Body of pancreas (tissue), 4 donors: ENCODE data around the gene ATP5PD. TPM values are rescaled to one million over a fixed set of nuclear protein-coding genes. Genes with fewer than 3 reads are reported as not detected.
"Not testable (repeated sequence)": the region's sequence is repeated elsewhere in the genome, so short reads cannot be mapped to it uniquely, and the experiment has no call there.

ENCODE experiments used
- ATAC-seq: fragments of 150-250 bp; one replicate; pipeline ENCODE4 v1.9.1; 2016
- DNase-seq, 4 donors: peaks; one replicate each; pipeline ENCODE4 v3.0.0-alpha.2; 2019
- H3K27ac ChIP-seq, 4 donors: fragments of 200-600 bp; sonication (generic); 1 replicate in 3 of 4; 2 replicates in 1 of 4; pipeline versions ENCODE4 v1.5.1 to v1.6.1; 2016 to 2019; ENCODE audit warnings: mild to moderate bottlenecking in 1 of 4, mixed read lengths in 1 of 4, moderate library complexity in 1 of 4
- H3K27me3 ChIP-seq, 2 donors: fragments of 200-600 bp; sonication (generic); one replicate each; pipeline ENCODE4 v1.6.0; 2016; ENCODE audit warnings: mild to moderate bottlenecking in 1 of 2
- H3K36me3 ChIP-seq, 2 donors: fragments of 200-600 bp; sonication (generic); replicated peaks in 1 of 2; 2 replicates each; pipeline ENCODE4 v1.5.1; 2016; ENCODE audit warnings: low read depth in 2 of 2; ENCODE audit not compliant: insufficient read depth in 1 of 2
- H3K4me1 ChIP-seq: fragments of 200-600 bp; sonication (generic); one replicate; pipeline ENCODE4 v1.6.0; 2016
- H3K4me3 ChIP-seq, 2 donors: fragments of 200-600 bp; sonication (generic); 1 replicate in 1 of 2; 2 replicates in 1 of 2; pipeline ENCODE4 v1.5.1; 2016 to 2019
- H3K9me3 ChIP-seq, 3 donors: fragments of 200-600 bp; sonication (generic); 1 replicate in 2 of 3; 2 replicates in 1 of 3; pipeline ENCODE4 v1.5.1; 2016
- CTCF ChIP-seq, 7 experiments: fragments of 450-650 bp in 4 of 7; fragments of 200-600 bp in 3 of 7; sonication (generic) in 3 of 7; IDR thresholded peaks; one replicate each; pipeline ENCODE4 v1.5.1; 2016 to 2019; ENCODE audit warnings: antibody characterized with exemption in 7 of 7
- POLR2A ChIP-seq, 3 donors: fragments of 450-650 bp; IDR thresholded peaks; one replicate each; pipeline ENCODE4 v1.6.1; 2016; ENCODE audit warnings: antibody characterized with exemption in 3 of 3, mild to moderate bottlenecking in 2 of 3
- WGBS, 2 donors: methylation state at CpG; one replicate each; pipeline ENCODE4 v1.1.5; 2017; 5-methylcytosine and 5-hydroxymethylcytosine counted together
- intact Hi-C: fragments of 100-400 bp; cut with DNase I; formaldehyde crosslinking; loops from one replicate; pipeline ENCODE4 v1.15.1; 2023
- total RNA-seq, 2 donors: library from RNA; depleted of rRNA; stranded (reverse); fragments of >200 nt; gene quantifications; one replicate each; pipeline ENCODE4 v1.1.0, GENCODE V29; 2016

ATP5PD gene
- total RNA-seq, 2 donors from 2014 or later, result 105 to 131 TPM

DNA sequence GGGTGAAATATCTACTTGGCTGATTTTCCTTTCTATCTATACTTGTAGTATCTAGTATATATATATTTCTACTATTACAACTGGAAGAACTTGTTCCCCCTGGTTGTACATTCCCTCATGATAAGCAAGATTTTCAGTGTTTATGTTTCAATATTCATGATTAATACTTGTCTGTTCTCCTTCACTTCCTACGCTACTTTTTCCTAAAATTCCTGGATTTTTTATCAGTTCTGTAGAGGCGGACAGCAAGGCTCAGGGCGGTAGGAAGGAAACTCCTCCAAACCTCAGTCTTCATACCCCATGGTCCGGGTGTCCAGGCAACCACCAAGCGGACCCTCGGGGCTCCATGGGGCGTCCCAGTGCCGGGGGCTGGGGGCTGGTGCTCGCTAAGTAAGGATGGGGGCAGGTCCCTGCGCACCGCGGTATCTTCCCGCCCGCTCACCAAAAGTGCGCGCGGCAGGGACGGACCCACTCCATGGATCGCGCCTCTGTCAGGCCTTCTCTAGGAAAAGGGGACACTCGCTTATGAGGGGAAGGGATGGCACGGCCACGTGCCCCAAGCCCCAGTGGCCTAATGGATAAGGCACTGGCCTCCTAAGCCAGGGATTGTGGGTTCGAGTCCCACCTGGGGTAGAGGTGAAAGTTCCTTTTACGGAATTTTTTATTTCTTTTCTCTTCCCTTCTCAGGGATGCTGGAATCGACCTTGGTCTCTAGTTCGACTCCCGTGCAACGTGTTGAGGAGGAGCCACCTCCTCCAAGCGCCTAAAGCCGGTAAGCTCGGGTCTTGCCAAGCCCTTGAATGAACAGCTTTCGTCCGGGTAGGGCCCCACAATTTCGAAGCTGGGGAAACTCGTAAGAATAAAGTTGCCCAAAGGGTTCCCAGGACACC lies 13.2 kb downstream of the ATP5PD start:
- peaks cover 32% of the 10 kb centered on the region for H3K4me1 ChIP-seq
- ATAC-seq, result peak; percentile 65
- H3K36me3 ChIP-seq, result no peaks in the 10 kb centered on the region
- WGBS, 2 donors, result 0 to 1% methylated on average over 22 to 36 of the region's 36 CpGs
- peak overlapping the region; percentile 81 to 88 (median 87) for H3K27ac ChIP-seq
- DNase-seq, result peak; percentile 94 to 97 (median 96)
- no peaks in the 10 kb centered on the region for H3K27me3 ChIP-seq
- intact Hi-C loops, result no loop called here
- TF ChIP-seq CTCF (IDR thresholded peaks at IDR 0.05), result peak in 1 of 7 experiments; percentile 11
- TF ChIP-seq POLR2A (IDR thresholded peaks at IDR 0.05), result no peak
- no peaks in the 10 kb centered on the region for H3K9me3 ChIP-seq
- H3K4me3 ChIP-seq, result peak overlapping the region in 1 of 2 donors; percentile 30

- Histone ChIP-seq H3K27ac (peak overlapping the region in 1 of 4 donors; percentile 87), H3K9me3 (no peaks in the 10 kb centered on the region), H3K27me3 (no peaks in the 10 kb centered on the region), H3K4me3 (no peak overlapping the region), H3K36me3 (no peaks in the 10 kb centered on the region), H3K4me1 (peaks cover 32% of the 10 kb centered on the region)
- WGBS, 2 donors, result 11 to 13% methylated on average over 13 of the region's 13 CpGs
- DNase-seq, result peak in 3 of 4 donors; percentile 8 to 23 (median 22)
- no peak for ATAC-seq
- intact Hi-C loops, result no loop called here
- TF ChIP-seq POLR2A (IDR thresholded peaks at IDR 0.05) (no peak), CTCF (IDR thresholded peaks at IDR 0.05) (no peak)
Observed at GRCh38 chr17:75032720-75033280, 14.0 kb downstream of the ATP5PD start.

DNA sequence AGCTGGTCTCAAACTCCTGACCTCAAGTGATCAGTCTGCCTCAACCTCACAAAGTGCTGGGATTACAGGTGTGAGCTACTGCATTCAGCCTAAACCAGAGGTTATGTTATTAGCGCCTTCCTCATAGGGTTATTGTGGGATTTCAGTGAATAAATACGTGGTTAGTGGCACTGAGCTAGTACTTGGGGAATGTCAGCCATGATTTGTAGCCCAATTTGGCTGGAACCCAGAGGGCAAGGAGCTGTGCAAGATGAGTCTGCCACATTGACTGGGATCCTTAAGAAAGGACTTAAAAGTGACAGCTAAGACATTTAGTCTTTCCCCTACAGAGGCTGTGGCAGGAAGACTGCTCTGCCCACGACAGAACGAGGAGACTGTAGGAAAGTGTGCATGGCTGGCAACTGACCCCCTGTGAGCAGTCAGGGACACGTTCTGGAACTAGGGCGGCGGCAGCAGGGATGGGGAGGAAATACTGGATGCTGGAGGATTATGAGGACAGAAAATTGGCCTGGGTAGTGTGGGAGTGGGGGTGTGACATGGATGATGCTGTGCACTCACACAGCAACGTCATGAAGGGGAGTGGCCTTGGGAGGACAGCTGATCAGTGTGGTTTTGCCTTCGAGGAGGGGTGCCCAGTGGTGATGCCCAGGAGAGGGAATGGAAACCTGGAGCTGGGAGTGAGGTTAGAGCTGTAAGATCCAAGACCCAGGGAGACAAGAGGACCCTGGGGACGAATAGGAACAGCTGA lies 14.6 kb downstream of the ATP5PD start:
- no peak for TF ChIP-seq CTCF (IDR thresholded peaks at IDR 0.05)
- TF ChIP-seq POLR2A (IDR thresholded peaks at IDR 0.05), result no peak
- 22 to 29% methylated on average over 10 of the region's 10 CpGs for WGBS, 2 donors
- Histone ChIP-seq H3K4me3 (no peak overlapping the region), H3K4me1 (peaks cover 32% of the 10 kb centered on the region), H3K27me3 (no peaks in the 10 kb centered on the region), H3K27ac (peak overlapping the region in 1 of 4 donors; percentile 42), H3K9me3 (no peaks in the 10 kb centered on the region), H3K36me3 (no peaks in the 10 kb centered on the region)
- intact Hi-C loops, result no loop called here
- ATAC-seq (no peak), DNase-seq (peak; percentile 48 to 72 (median 60))

DNA sequence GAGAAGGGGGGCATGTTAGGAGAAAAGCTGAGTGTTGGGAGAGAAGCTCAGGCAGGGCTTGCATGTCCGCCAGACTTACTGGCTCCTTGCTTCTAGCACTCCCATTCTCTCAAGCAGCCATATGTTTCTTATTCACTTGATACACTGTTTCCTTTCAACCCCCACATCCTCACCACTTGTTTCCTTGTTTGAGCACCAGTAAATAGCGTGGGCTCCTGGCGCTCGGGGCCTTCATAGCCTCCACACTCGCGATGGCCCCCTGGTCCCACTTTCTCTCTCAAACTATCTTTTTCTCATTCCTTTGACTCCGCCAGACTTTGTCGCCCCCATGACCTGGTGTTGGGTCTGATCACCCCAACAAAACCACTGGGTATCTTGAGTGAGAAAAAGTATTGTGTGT lies 16.6 kb downstream of the ATP5PD start:
- ATAC-seq (no peak), DNase-seq (no peak)
- H3K27me3 ChIP-seq, result no peaks in the 10 kb centered on the region
- H3K27ac ChIP-seq, result no peak overlapping the region
- WGBS, 2 donors, result 85 to 87% methylated on average over 8 of the region's 8 CpGs
- no peaks in the 10 kb centered on the region for H3K36me3 ChIP-seq
- H3K4me1 ChIP-seq, result peaks cover 23% of the 10 kb centered on the region
- H3K4me3 ChIP-seq, result no peak overlapping the region
- TF ChIP-seq CTCF (IDR thresholded peaks at IDR 0.05) (no peak), POLR2A (IDR thresholded peaks at IDR 0.05) (no peak)
- no peaks in the 10 kb centered on the region for H3K9me3 ChIP-seq
- intact Hi-C loops, result no loop called here

GRCh38 chr17:75026650-75027049 lies 20.1 kb downstream of the ATP5PD start:
- H3K36me3 ChIP-seq, H3K4me1 ChIP-seq, H3K27me3 ChIP-seq, H3K9me3 ChIP-seq, H3K4me3 ChIP-seq, H3K27ac ChIP-seq, ATAC-seq, intact Hi-C loops: not testable (repeated sequence)
- 71 to 86% methylated on average over 2 of the region's 2 CpGs for WGBS, 2 donors
- peak in 1 of 4 donors; percentile 28 for DNase-seq

DNA sequence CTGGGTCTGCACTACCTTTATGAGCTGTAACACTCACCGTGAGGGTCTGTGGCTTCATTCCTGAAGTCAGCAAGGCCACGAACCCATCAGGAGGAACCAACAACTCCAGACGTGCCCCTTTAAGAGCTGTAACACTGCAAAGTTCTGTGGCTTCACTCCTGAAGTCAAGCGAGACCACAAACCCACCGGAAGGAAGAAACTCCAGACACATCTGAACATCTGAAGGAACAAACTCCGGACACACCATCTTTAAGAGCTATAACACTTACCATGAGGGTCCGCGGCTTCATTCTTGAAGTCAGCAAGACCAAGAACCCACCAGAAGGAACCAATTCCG lies 21.4 kb downstream of the ATP5PD start:
- ATAC-seq, H3K4me3 ChIP-seq, DNase-seq, H3K9me3 ChIP-seq, H3K27me3 ChIP-seq, H3K4me1 ChIP-seq, intact Hi-C loops, H3K27ac ChIP-seq: not testable (repeated sequence)
- peaks cover 12 to 18% of the 10 kb centered on the region in 2 donors for H3K36me3 ChIP-seq
- WGBS, 2 donors, result 78 to 98% methylated on average over 5 to 9 of the region's 9 CpGs
